Stimulated activated naive CD4-positive, alpha-beta T cell treated with Interleukin-2 at 50 U/mL for 16 hours (primary cell): ENCODE data around the gene SNX8.

ENCODE experiments used
- DNase-seq: peaks from one replicate; lab custom pipeline; 2025; lab: John Stamatoyannopoulos, UW

SNX8 gene

GRCh38 chr7:2244404-2244995, 69.7 kb downstream of the SNX8 start:
- DNase-seq, result no peak

- no peak for DNase-seq
Measured at GRCh38 chr7:2243458-2243857, 70.8 kb downstream of the SNX8 start.

GRCh38 chr7:2242541-2243429, 71.5 kb downstream of the SNX8 start:
- DNase-seq, result no peak

GRCh38 chr7:2241580-2242540, 72.4 kb downstream of the SNX8 start, which contains the start of the genes MRM2 and NUDT1:
Gene MRM2 (minus strand): TSS chr7:2242205. CDS start chr7:2242169, 36 bp downstream.
Gene NUDT1 (plus strand): TSS chr7:2242226. CDS start chr7:2244575, 2,349 bp downstream.
- DNase-seq, result peak; percentile 60

- DNase-seq, result no peak
Measured at GRCh38 chr7:2239242-2239641, 75.0 kb downstream of the SNX8 start.

- no peak for DNase-seq
Measured at GRCh38 chr7:2237109-2237602, 77.1 kb downstream of the SNX8 start.

- no peak for DNase-seq
Measured at GRCh38 chr7:2233926-2234325, 80.3 kb downstream of the SNX8 start.

- DNase-seq, result peak; percentile 85
Measured at GRCh38 chr7:2232766-2233520, 81.3 kb downstream of the SNX8 start, which contains the start of gene MAD1L1. Gene MAD1L1 (minus strand): TSS chr7:2232945. CDS start chr7:2230133, 2,812 bp downstream.

GRCh38 chr7:2231992-2232765, 82.1 kb downstream of the SNX8 start:
- peak; percentile 10 for DNase-seq

GRCh38 chr7:2230882-2231281, 83.4 kb downstream of the SNX8 start:
- no peak for DNase-seq

GRCh38 chr7:2230226-2230625, 84.0 kb downstream of the SNX8 start:
- DNase-seq, result no peak

GRCh38 chr7:2229467-2229866, 84.8 kb downstream of the SNX8 start:
- no peak for DNase-seq

GRCh38 chr7:2228921-2229320, 85.3 kb downstream of the SNX8 start:
- DNase-seq, result no peak

- DNase-seq, result no peak
Measured at GRCh38 chr7:2227699-2228098, 86.5 kb downstream of the SNX8 start.

GRCh38 chr7:2225830-2226229, 88.4 kb downstream of the SNX8 start:
- DNase-seq, result no peak

GRCh38 chr7:2225336-2225735, 88.9 kb downstream of the SNX8 start:
- DNase-seq, result no peak

- DNase-seq, result no peak
Measured at GRCh38 chr7:2224934-2225333, 89.3 kb downstream of the SNX8 start.

GRCh38 chr7:2224491-2224928, 89.7 kb downstream of the SNX8 start:
- DNase-seq, result no peak

- DNase-seq, result no peak
Measured at GRCh38 chr7:2223321-2223720, 90.9 kb downstream of the SNX8 start.

GRCh38 chr7:2222516-2222915, 91.7 kb downstream of the SNX8 start:
- DNase-seq, result no peak
